Epithelial cell of esophagus (primary cell): ENCODE data around the gene CD1E.

ENCODE experiments used
- DNase-seq: peaks from one replicate; pipeline ENCODE4 v3.0.0; 2010; ENCODE audit warnings: low read depth
- H3K4me3 ChIP-seq: 2 replicates; pipeline ENCODE4 v1.5.1; 2011; ENCODE audit warnings: mild to moderate bottlenecking, low read length, control low read depth
- CTCF ChIP-seq: IDR thresholded peaks from 2 replicates; pipeline ENCODE4 v1.5.1; 2011; ENCODE audit warnings: low read depth, mild to moderate bottlenecking, low read length, control low read depth, inconsistent platforms; ENCODE audit not compliant: insufficient read depth; ENCODE audit errors: missing control alignments

CD1E gene

GRCh38 chr1:158353303-158354075 lies at the start of gene CD1E:
TSS of gene CD1E (plus strand) at chr1:158353894. CDS start at chr1:158353989, 95 bp downstream.
- no peak within 1 kb of the TSS for H3K4me3 ChIP-seq
- no peak for TF ChIP-seq CTCF

GRCh38 chr1:158310623-158311022 lies 43.1 kb upstream of the CD1E start:
- TF ChIP-seq CTCF = no peak
- no peak for DNase-seq
- H3K4me3 ChIP-seq = no peak overlapping the region

More at GRCh38 chr1:158353303-158354075, at the start of gene CD1E:
- DNase-seq = no peak

GRCh38 chr1:158311066-158311465 lies 42.6 kb upstream of the CD1E start:
- no peak overlapping the region for H3K4me3 ChIP-seq
- DNase-seq = no peak
- TF ChIP-seq CTCF = no peak

- no peak for TF ChIP-seq CTCF
- H3K4me3 ChIP-seq = no peak overlapping the region
These were observed 29.8 kb upstream of the CD1E start for GRCh38 chr1:158323866-158324265.

GRCh38 chr1:158324395-158324794 lies 29.3 kb upstream of the CD1E start:
- DNase-seq = no peak
- H3K4me3 ChIP-seq = no peak overlapping the region
- no peak for TF ChIP-seq CTCF

More at GRCh38 chr1:158323866-158324265, 29.8 kb upstream of the CD1E start:
- DNase-seq = no peak

GRCh38 chr1:158327481-158327880 lies 26.2 kb upstream of the CD1E start:
- TF ChIP-seq CTCF = no peak
- DNase-seq = no peak
- no peak overlapping the region for H3K4me3 ChIP-seq

DNA sequence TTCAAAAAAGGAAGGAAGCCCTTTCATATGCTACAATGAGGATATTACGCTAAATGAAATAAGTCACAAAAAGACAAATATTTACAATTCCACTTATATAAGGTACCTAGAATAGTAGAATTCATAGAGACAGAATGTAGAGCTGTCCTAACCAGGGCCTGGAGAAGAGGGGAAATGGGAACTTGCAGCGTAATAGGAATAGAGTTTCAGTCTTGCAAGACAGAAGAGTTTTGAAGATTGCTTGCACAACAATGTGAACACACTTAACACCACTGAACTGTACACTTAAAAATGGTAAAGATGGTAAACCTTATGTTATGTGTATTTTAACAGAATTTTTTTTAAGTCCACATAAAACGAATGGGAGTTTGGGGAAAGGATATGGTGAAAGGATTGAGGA lies 25.3 kb upstream of the CD1E start:
- no peak for TF ChIP-seq CTCF
- H3K4me3 ChIP-seq = no peak overlapping the region
- no peak for DNase-seq
